ENCODE measurements around the gene PAXIP1.

The PAXIP1 gene

GRCh38 chr7:154911411-154911810 is 91.5 kb downstream of the PAXIP1 start:
- no peak for DNase-seq

GRCh38 chr7:154910977-154911376 is 91.9 kb downstream of the PAXIP1 start:
- no peak for DNase-seq

DNA sequence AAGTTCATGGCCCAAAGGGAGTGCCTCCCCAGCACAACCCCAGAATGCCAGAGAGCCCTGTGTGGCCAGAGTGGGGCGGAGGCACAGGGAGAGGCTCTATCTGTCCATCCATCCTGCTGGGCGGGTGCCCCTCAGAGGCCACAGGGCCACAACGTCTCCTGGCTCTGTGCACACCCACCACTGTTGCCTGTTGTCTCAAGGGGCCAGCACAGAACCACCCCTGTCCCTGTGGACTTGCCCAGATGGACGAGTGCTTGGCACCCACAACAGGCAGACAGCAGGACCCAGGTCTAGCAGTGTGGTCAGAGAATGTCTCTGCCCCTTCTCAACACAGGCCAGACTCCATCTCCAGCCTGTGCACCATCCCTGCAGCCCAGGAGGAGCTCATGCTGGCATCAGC is 92.8 kb downstream of the PAXIP1 start:
- no peak for DNase-seq

DNA sequence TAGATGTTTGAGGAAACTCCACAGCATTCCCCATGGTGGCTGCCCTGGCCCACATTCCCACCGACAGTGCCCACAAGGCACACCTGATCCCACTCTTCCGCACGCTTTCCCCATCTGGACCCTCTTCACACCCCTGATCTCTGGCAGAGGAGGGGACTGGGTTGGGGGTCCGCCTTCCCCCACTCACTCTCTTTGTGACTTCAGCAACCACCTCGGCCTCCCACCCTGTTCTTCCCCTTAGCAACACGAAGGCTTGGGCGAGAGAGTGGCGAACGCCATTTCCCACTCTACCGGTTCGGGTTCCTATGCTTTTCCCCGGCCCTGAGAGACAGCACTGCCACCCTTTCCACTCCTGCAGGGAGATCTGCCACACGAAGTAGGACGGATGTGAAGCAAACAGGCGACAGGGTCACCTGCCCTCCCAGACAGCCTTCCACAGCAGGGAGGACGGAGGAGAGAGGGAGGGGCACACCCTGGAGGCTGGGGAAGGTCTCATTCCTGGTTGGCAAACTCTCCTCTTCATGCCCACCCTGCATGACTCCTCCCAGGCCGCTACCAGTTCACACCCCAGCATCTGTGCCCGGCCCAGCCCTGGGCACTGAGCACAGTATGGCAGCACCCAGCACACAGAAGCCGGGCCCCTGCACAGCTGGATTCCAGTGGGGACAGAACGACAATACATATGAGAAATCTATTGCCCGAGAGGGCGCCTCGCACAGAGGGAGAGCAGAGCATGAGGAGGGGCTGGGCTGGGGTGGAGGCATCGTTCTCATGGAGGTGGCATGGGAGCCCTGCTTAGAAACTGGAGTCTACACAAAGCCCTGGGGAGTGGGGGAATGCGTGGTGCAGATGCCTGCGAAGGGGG is 93.5 kb downstream of the PAXIP1 start:
- no peak for DNase-seq

GRCh38 chr7:154907651-154908620 is 95.0 kb downstream of the PAXIP1 start:
- DNase-seq: no peak

GRCh38 chr7:154906736-154907355 is 96.1 kb downstream of the PAXIP1 start:
- no peak for DNase-seq

GRCh38 chr7:154906201-154906600 is 96.7 kb downstream of the PAXIP1 start:
- DNase-seq: no peak

DNA sequence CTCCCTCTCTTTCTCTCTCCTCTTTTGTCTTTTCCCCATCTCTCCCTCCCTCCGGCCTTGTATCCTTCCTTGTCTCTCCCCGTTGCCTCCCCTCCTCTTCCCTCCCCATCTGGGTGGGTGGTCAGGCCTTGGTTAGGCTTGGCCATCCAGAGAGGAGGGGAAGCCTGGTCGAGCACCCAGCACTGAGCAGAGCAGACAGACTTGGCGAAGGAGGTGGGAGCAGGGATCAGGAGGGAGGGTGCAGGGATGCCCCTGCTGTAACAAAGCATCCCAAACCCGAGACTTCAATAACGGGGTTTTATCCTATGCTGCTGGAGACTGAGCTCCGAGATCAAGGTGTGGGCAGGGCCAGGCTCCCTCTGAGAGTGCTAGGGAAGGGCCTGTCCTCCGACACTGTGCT is 97.3 kb downstream of the PAXIP1 start:
- DNase-seq: no peak

GRCh38 chr7:154905146-154905545 is 97.8 kb downstream of the PAXIP1 start:
- no peak for DNase-seq

GRCh38 chr7:154903083-154903731 is 99.7 kb downstream of the PAXIP1 start:
- DNase-seq: no peak

- no peak for DNase-seq
These were observed 100.3 kb downstream of the PAXIP1 start for GRCh38 chr7:154902600-154903082.

DNA sequence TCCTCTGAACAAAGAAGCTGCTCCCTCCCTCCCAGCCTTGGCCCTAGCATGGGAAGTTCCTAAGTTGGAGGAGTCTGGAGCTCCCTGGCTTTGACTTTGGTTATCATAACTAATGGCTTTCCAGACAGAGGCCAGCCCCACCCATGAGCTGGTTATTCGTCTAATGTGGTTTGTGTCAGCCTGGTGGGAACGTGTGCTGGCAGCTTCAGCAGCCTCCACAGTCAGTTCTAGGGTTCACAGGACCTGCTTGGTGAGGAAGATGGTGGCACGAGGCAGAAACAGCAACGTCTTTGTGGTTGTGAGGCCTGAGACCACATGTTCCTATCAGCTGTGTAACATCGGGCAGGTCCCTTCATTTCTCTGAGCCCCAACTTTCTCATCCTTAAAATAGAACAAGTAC is 103.1 kb downstream of the PAXIP1 start:
- DNase-seq: no peak

DNA sequence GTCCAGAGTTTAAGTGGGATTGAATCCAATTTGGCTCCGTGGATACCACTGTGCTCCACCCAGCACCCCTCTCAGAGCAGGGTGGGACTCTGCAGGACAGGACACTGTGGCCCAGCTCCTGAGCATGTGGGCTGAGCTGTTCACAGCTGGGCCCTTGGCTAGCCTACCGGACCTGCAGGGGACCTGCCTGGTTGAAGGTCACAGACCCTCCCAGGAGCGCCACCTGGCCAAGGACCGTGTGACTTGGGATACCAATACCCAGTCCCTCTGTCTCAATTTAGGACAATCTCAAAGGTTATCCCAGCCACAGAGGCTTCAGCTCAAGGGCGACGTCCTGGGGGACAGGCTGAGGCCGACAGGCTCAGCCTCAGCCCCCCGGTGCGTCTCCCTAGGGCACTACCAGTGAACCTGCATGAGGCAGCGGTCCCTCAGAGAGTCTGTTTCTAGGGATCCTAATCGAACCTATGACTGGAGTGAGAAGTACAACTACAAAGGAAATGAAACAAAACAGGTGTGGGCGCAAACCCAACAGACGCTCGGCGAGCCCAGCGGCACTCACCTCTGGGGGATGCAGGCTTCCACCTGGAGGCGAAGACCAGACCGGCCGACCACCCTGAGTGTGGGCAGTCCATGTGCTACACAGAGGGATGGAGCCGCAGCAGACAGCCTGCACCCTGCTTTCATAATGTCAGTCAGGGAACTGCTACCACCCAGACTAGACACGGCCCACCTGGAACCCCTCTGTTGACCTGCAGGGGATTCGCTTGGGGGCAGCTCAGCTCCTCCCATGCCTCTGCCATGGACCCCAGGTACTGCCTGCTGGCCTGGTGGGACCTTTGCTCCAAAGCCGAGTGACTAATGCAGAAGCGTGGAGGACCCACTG is 103.7 kb downstream of the PAXIP1 start:
- DNase-seq: no peak

GRCh38 chr7:154896076-154896475 is 106.8 kb downstream of the PAXIP1 start:
- DNase-seq: no peak

Data from NCI-H2107 (cell line).